Placental pericyte (primary cell): ENCODE data around the gene CDS2. TPM values are rescaled to one million over a fixed set of nuclear protein-coding genes. Genes with fewer than 3 reads are reported as not detected.

Source experiments
- small RNA-seq: library from RNA; depleted of rRNA; stranded (forward); fragments of <200 nt; gene quantifications from one replicate; pipeline ENCODE3, GENCODE V24; 2012; ENCODE audit warnings: low replicate concordance
- total RNA-seq: library from RNA; depleted of rRNA; stranded (reverse); fragments of >200 nt; gene quantifications from 2 replicates; pipeline ENCODE4 v1.2.3, GENCODE V29; 2012

CDS2 gene
- total RNA-seq = 22.3 and 61.7 TPM in 2 replicates

GRCh38 chr20:5126512-5127203 is at the start of gene CDS2:
TSS of gene CDS2 (plus strand) at chr20:5127008. CDS start at chr20:5127093, 85 bp downstream.

GRCh38 chr20:5119435-5120184 is 7.2 kb upstream of the CDS2 start, which contains the start of gene PCNA:
TSS of gene PCNA (minus strand) at chr20:5119958. CDS start at chr20:5119798, 160 bp downstream.

Small RNAs within 50 kb of the gene (small RNA-seq; reads per million reads assigned to genes)
- not detected for gene RF00019
- not detected for gene RF00568
- 2.3 reads per million, percentile 72 among the genes with 10 or more reads in this experiment for gene RNA5SP474

Other genes starting within 250 kb of the CDS2 start
- 13.9 and 28.9 TPM in 2 replicates for gene SLC23A2, start 125.5 kb upstream of the CDS2 start, total RNA-seq
- gene TMEM230, start 13.9 kb upstream of the CDS2 start, total RNA-seq = 70.2 and 111 TPM in 2 replicates
- 56.0 and 231 TPM in 2 replicates for gene PCNA, start 7.0 kb upstream of the CDS2 start, total RNA-seq
- not detected in 2 replicates for gene PROKR2, start 189.9 kb downstream of the CDS2 start, total RNA-seq